ENCODE results near the gene SMKR1. TPM values are rescaled to one million over a fixed set of nuclear protein-coding genes. Genes with fewer than 3 reads are reported as not detected.

Gene SMKR1
- total and polyA plus RNA-seq, 2 of the 8 experiments (the other 6 are each of a cell fraction or from before 2014, with no cell fraction given), result 0.39 to 1.6 TPM

DNA sequence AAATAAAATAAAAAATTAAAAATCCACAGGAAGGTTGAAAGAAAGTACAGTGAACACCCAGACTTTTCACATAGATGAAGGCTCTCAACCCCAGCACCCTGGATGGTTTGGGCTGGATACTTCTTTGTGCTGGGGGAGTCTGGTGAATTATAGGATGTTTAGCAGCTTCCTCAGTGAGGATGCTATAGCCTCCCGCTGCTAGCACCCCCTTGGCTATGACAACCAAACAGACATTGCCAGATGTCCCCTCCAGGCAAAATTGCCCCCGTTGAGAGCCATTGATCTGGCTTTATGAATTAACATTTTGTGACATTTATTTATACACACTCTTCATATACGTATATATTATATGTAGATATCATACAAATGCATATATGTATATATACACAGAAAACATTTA lies 21.6 kb downstream of the SMKR1 start:
- Histone ChIP-seq H2BK12ac (ENCODE audit: low read depth, low read length) (no peak overlapping the region), H3K79me2 (ENCODE audit: control insufficient read depth in 1 of 2, insufficient read depth in 2 of 2, low read length in 2 of 2) (no peaks in the 10 kb centered on the region), H2BK15ac (ENCODE audit: low read length) (no peak overlapping the region), H3K23me2 (ENCODE audit: low read depth, low read length) (no peaks in the 10 kb centered on the region), H3K56ac (replicated peaks; ENCODE audit: insufficient read length, low read depth, low read length) (no peak overlapping the region), H3K23ac (ENCODE audit: insufficient read length) (no peak overlapping the region), H2AFZ (ENCODE audit: low read length) (no peak overlapping the region), H3K9me3 (ENCODE audit: insufficient read depth in 2 of 2, low read depth in 1 of 2, low read length in 1 of 2) (no peaks in the 10 kb centered on the region), H3K4me3 (ENCODE audit: extremely low read depth in 1 of 4, insufficient read depth in 2 of 4, low read depth in 3 of 4, low read length in 4 of 4) (no peak overlapping the region), H2BK5ac (ENCODE audit: low read depth, low read length) (no peak overlapping the region), H3K79me1 (ENCODE audit: low read depth, low read length) (no peaks in the 10 kb centered on the region), H3K27ac (ENCODE audit: low read depth, low read length) (no peak overlapping the region), H4K8ac (ENCODE audit: extremely low read depth, insufficient read depth, low read length) (no peak overlapping the region), H3K36me3 (ENCODE audit: control insufficient read depth in 2 of 4, insufficient read depth in 4 of 4, low read length in 3 of 4) (no peaks in the 10 kb centered on the region), H2BK20ac (ENCODE audit: low read length) (no peak overlapping the region), H3K4me2 (ENCODE audit: insufficient read depth in 1 of 2, low read depth in 2 of 2, low read length in 2 of 2) (no peak overlapping the region), H3K4ac (replicated peaks; ENCODE audit: insufficient read length, low read depth, low read length) (no peak overlapping the region), H4K20me1 (replicated peaks in 1 of 2; ENCODE audit: control insufficient read depth in 1 of 2, insufficient read depth in 2 of 2, low read length in 2 of 2) (no peaks in the 10 kb centered on the region), H3K9ac (replicated peaks in 1 of 4; ENCODE audit: extremely low read depth in 1 of 4, low read depth in 3 of 4, low read length in 3 of 4) (no peak overlapping the region), H2AK5ac (ENCODE audit: low read depth, low read length) (no peak overlapping the region), H4K91ac (replicated peaks; ENCODE audit: insufficient read length, low read length) (no peak overlapping the region), H3K18ac (ENCODE audit: extremely low read depth, low read length) (no peak overlapping the region), H3K27me3 (replicated peaks in 1 of 4; ENCODE audit: control insufficient read depth in 3 of 4, extremely low read depth in 1 of 4, insufficient read depth in 3 of 4, low read length in 3 of 4) (no peaks in the 10 kb centered on the region; a peak in 1 of 7 replicates), H2BK120ac (replicated peaks; ENCODE audit: low read depth, low read length) (no peak overlapping the region), H4K5ac (ENCODE audit: insufficient read length, low read depth, low read length) (no peak overlapping the region), H3K14ac (ENCODE audit: insufficient read length) (no peak overlapping the region), H3K4me1 (replicated peaks in 1 of 4; ENCODE audit: control insufficient read depth in 3 of 4, insufficient read depth in 4 of 4, low read length in 3 of 4) (peaks cover 2 to 6% (median 4%) of the 10 kb centered on the region in 4 experiments; a peak in 6 of 7 replicates)
- no peak for FAIRE-seq
- ChIA-PET CTCF (ENCODE audit: partially characterized antibody) (interaction anchor here (0.6 to 1.8 kb wide), 2 partner anchors 20 to 729 kb away, joined by 3 to 4 read pairs; no protein-coding TSS in a partner anchor), POLR2A (ENCODE audit: partially characterized antibody) (no interaction called here)
- DNase-seq (ENCODE audit: low read depth in 1 of 2, low spot score in 2 of 2), result no peak
- 89% methylated on average over 3 of the region's 3 CpGs; no CpG with 5 or more reads in 1 of the 2 experiments for WGBS, 2 experiments (ENCODE audit: extremely low coverage in 1 of 2, insufficient coverage in 1 of 2, insufficient read length in 1 of 2, insufficient replicate concordance in 2 of 2, low coverage in 1 of 2, low lambda C conversion rate in 2 of 2, missing lambda C conversion rate in 1 of 2)
- no peak for TF ChIP-seq SP2 (IDR thresholded peaks at IDR 0.05; ENCODE audit: low read length)
- no peak for TF ChIP-seq NANOG (IDR thresholded peaks at IDR 0.05; ENCODE audit: insufficient read depth, low read depth, low read length, poor library complexity, severe bottlenecking)
- TF ChIP-seq CBX5 (IDR thresholded peaks at IDR 0.05; ENCODE audit: low read depth, low read length), result no peak
- no peak for TF ChIP-seq RXRA (IDR thresholded peaks at IDR 0.05; ENCODE audit: insufficient read depth, low read depth, low read length)
- TF ChIP-seq ZNF274 (IDR thresholded peaks at IDR 0.05; ENCODE audit: borderline replicate concordance, extremely low read depth, low read length), result no peak
- TF ChIP-seq SIN3A (conservative IDR thresholded peaks at IDR 0.05 in 1 of 2, IDR thresholded peaks at IDR 0.05 in 1 of 2; ENCODE audit: low read depth in 1 of 2, low read length in 2 of 2), result no peak
- no peak for TF ChIP-seq PHF8 (conservative IDR thresholded peaks at IDR 0.05; ENCODE audit: low read depth, low read length)
- TF ChIP-seq SIX5 (IDR thresholded peaks at IDR 0.05; ENCODE audit: low read depth, low read length), result no peak
- no peak for TF ChIP-seq POLR2AphosphoS5 (IDR thresholded peaks at IDR 0.05; ENCODE audit: low read depth, low read length)
- TF ChIP-seq NRF1 (IDR thresholded peaks at IDR 0.05; ENCODE audit: low read depth, low read length), result no peak
- TF ChIP-seq CBX8 (IDR thresholded peaks at IDR 0.05; ENCODE audit: borderline replicate concordance, low read depth, low read length), result no peak
- TF ChIP-seq SP1 (IDR thresholded peaks at IDR 0.05; ENCODE audit: low read depth, low read length), result no peak
- TF ChIP-seq HDAC6 (IDR thresholded peaks at IDR 0.05; ENCODE audit: low read depth, low read length), result no peak
- TF ChIP-seq TEAD4 (IDR thresholded peaks at IDR 0.05; ENCODE audit: low read depth, low read length), result no peak
- TF ChIP-seq CEBPB (IDR thresholded peaks at IDR 0.05; ENCODE audit: low read depth, low read length), result no peak
- no peak for TF ChIP-seq KDM4A (IDR thresholded peaks at IDR 0.05; ENCODE audit: low read depth, low read length, severe bottlenecking)
